ENCODE data around the gene SF3A2.

- TF ChIP-seq CTCF (IDR thresholded peaks at IDR 0.05): no peak
- no peak for TF ChIP-seq POLR2A (IDR thresholded peaks at IDR 0.05)
Measured at GRCh38 chr19:2190848-2191455, 45.7 kb upstream of the SF3A2 start.
